NCI-H1436 (cell line): ENCODE results near the gene GABBR2.

ENCODE experiments used
- DNase-seq: peaks from one replicate; lab custom pipeline; 2025; lab: John Stamatoyannopoulos, UW

Gene GABBR2

GRCh38 chr9:98402019-98402840, 306.5 kb downstream of the GABBR2 start:
- no peak for DNase-seq

DNA sequence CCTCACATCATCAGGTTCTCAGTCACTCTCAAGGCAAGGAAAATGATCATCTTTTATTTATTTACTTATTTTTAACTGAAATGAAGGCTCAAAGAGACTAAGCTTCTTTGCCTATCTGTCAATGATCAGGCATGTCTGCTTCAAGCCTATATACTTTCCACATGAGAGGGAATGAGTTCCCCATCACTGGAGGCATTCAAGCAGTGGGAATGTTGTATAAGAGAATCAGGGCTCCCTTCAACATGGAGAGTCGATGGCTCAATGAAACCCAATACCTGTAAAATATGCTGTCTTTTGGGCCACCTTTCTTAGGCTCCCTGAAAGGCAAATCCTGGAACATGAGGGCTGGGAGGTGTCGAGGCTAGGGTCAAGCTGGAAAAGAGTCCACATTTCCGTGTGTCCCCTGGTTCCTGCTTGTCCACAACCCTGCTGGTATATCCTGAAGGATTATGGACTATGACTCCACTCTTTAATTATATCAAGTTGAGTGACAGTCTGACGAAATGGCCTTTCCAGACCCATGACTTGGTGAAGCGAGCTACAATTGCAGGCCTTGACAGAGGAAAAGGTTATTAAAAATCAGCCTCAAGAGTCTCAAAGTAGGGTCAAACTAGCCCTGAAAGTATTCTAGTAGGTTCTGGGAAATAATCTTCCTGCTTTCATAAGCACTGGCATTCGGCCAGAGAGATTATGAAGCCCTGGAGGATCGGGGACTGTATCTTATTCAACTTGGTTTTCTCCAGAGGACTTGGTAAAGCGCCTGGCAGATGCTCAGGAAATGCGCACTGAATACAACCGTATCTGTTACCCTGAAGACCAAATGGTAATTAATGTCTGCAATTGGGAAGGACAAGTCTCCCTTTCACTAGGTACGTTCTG, 307.4 kb downstream of the GABBR2 start:
- peak; percentile 81 for DNase-seq

DNA sequence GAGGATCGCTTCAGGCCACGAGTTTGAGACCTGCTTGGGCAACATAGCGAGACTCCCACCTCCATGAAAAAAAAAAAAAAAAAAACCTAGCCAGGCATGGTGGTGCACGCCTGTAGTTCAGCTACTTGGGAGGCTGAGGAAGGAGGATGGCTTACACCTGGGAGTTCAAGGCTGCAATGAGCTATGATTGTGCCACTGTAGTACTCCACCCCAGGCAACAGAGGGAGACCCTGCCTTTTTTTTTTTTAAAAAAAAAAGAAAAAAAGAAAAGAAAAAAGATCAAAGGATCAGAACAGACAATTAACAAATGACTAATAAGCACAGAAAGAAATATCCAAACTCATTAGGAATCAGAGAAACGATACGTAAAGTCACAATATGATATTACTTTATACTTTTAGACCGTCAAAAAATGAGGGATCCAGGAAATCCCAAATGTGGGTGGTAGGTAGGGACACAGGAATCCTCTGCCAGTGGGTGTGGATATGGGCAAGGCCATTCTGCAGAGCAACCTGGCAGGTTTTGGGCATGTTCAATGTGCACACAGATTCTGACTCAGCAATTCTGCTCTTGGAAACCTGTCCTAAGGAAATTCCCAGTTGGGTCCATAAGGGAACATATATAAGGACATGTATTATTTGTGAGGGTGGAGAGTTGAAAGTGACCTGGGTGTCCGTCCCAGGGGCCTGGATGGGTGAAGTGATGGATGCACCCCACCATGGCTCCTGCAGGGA, 308.6 kb downstream of the GABBR2 start:
- no peak for DNase-seq

- DNase-seq, result peak; percentile 69
These were observed 312.1 kb downstream of the GABBR2 start for GRCh38 chr9:98396656-98397055.

DNA sequence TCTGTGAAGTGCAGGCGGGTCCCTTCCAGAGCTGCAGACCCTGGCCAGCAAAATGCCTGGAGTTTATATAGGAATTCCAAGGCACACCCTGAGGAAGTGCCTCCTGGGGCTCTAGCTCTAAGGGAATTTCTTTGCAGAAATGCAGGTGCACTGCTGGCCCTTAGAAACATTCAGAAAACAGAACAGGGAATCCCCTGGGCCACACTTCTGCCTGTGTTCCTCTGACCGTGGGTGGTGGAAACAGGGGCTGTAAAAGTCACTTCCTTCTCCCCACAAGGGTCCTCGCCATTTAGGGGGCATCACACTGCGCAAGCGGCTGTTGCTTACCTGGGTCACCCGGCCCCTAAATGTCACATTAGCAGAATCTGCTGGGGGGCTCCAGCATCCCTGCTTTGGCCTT, 312.5 kb downstream of the GABBR2 start:
- no peak for DNase-seq

- no peak for DNase-seq
These were observed 316.9 kb downstream of the GABBR2 start for GRCh38 chr9:98391867-98392266.

- no peak for DNase-seq
These were observed 317.3 kb downstream of the GABBR2 start for GRCh38 chr9:98391406-98391805.

- no peak for DNase-seq
These were observed 323.0 kb downstream of the GABBR2 start for GRCh38 chr9:98385751-98386150.

DNA sequence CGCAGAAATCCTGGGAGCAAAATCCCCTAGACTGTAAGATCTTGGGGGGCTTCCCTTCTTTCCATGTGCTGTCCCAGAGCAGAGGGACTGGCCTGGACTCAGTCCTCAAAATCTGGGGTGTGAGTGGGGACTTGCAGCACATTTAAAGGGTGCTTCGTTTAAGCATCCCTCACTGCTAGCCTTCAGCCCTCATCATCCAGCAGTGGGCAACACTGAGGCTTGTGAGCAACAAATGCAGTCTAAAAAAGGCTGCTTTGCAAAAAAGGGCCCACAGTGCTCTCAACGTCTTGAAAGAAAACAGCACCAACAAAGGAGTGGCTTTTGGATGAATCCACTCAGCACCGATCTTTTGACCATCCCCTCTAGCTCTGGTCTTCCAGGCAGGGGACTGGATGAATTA, 325.0 kb downstream of the GABBR2 start:
- no peak for DNase-seq

GRCh38 chr9:98381311-98382103, 327.2 kb downstream of the GABBR2 start:
- no peak for DNase-seq

GRCh38 chr9:98380065-98380681, 328.6 kb downstream of the GABBR2 start:
- DNase-seq, result no peak

DNA sequence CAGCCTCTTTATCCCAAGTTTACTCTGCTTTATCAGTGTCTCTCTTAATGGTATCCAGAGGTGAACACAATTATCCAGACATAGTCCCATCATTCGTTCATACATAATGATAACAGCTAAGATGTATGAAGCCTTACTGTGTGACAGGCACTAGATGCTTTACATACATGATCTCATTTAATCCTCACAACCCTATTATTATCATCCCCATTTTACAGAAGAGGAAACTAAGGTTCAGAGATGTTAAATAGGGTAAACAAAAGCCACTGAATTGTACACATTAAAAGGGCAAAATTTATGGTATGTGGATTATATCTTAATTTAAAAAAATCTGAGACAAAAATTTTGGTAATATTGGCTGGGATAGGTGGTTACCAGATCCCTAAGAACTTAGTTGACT, 329.2 kb downstream of the GABBR2 start:
- no peak for DNase-seq

GRCh38 chr9:98378794-98379193, 329.9 kb downstream of the GABBR2 start:
- no peak for DNase-seq

DNA sequence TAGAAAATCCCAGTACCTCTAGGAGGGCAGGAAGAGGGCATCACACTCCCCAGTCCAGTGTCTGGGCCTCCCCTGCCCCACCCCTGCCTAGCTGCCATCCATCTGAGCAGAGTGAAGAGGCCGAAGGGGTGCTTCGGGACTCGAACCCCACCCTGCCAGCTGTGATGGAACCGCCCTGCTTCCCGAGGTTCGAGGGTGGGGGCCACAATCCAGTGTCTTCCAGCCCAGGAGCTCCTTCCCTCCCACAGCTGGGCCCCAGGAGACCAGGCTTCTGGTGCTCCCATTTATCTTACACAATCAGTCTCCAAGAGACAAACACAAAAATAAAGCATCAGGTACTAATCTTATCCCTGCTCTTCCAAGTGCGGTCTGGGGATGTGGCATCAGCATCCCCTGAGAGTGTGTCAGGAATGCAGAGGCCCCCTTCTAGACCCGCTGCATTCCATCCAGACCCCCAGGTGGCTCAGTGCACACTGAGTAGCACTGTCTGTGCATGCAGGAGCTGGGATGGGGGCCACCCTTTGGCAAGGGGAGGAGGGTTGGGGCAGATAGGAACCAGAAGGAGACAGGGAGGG, 330.4 kb downstream of the GABBR2 start:
- DNase-seq, result no peak

GRCh38 chr9:98375138-98375726, 333.5 kb downstream of the GABBR2 start:
- no peak for DNase-seq

- DNase-seq, result no peak
These were observed 334.2 kb downstream of the GABBR2 start for GRCh38 chr9:98374385-98375051.

GRCh38 chr9:98373609-98374008, 335.1 kb downstream of the GABBR2 start:
- no peak for DNase-seq

GRCh38 chr9:98372077-98372836, 336.5 kb downstream of the GABBR2 start:
- DNase-seq, result no peak

GRCh38 chr9:98370976-98371315, 337.8 kb downstream of the GABBR2 start:
- no peak for DNase-seq
